GM12872 (cell line): Measurements from ENCODE around the gene SLC25A6.

Experiments
- TF ChIP-seq, protein P1 (sequence below): IDR thresholded peaks from 3 replicates; pipeline ENCODE4 v1.5.1; 2011; ENCODE audit warnings: low read depth, mild to moderate bottlenecking, low read length, moderate library complexity; ENCODE audit not compliant: insufficient read depth

Gene SLC25A6

DNA sequence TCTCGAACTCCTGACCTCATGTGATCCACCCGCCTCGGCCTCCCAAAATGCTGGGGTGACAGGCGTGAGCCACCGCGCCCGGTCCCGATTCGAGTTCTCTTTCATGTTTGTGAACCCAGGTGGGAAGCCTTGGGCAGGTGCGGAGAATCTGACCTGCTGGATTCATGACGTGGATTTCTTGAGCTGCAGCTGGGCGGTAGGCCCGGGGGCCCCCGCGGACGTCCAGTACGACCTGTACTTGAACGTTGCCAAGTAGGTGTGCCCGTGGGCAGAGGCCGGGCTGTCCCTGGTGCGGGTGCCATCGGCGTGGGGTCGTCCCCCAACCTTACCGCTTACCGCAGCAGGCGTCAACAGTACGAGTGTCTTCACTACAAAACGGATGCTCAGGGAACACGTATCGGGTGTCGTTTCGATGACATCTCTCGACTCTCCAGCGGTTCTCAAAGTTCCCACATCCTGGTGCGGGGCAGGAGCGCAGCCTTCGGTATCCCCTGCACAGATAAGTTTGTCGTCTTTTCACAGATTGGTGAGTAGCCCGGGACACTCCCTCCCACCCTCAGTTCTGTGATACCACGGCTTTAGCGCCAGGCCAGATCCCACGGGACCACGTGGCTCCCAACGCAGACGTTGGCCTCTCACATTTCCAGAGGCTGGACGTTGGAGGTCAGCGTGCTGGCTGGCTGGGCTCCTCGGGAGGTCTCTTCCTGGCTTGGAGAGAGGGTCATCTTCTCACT is 39.8 kb downstream of the SLC25A6 start:
- TF ChIP-seq, protein P1, sequence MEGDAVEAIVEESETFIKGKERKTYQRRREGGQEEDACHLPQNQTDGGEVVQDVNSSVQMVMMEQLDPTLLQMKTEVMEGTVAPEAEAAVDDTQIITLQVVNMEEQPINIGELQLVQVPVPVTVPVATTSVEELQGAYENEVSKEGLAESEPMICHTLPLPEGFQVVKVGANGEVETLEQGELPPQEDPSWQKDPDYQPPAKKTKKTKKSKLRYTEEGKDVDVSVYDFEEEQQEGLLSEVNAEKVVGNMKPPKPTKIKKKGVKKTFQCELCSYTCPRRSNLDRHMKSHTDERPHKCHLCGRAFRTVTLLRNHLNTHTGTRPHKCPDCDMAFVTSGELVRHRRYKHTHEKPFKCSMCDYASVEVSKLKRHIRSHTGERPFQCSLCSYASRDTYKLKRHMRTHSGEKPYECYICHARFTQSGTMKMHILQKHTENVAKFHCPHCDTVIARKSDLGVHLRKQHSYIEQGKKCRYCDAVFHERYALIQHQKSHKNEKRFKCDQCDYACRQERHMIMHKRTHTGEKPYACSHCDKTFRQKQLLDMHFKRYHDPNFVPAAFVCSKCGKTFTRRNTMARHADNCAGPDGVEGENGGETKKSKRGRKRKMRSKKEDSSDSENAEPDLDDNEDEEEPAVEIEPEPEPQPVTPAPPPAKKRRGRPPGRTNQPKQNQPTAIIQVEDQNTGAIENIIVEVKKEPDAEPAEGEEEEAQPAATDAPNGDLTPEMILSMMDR, result no peak

DNA sequence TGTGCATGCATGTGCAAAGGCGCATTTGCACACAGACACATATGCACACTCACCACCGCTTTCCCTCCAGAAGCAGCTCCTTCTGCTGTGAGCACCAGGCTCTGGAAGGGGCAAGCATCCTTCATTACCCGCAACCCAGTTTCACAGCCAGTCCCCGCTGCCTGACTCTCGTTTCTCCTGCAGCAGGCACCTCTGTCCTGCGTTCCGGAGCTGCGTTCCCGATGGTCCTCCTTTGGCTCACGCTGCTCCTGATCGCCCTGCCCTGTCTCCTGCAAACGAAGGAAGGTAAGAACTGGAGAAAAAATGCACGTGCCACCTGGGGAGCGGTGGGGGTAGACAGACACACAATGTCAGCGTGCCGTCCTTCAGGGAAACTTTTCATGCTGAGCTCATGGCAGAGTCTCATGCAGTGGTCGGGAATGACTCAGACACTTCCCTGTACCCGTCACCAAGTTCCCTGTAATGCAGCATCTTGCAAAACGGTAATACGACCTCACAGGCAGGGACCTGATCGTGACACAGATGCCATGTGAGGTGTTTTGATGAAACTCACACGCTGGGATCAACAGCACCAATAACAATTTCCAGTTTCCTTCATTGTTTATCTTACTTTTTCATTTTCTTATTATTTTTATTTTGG is 50.2 kb downstream of the SLC25A6 start:
- TF ChIP-seq, protein P1, result no peak

DNA sequence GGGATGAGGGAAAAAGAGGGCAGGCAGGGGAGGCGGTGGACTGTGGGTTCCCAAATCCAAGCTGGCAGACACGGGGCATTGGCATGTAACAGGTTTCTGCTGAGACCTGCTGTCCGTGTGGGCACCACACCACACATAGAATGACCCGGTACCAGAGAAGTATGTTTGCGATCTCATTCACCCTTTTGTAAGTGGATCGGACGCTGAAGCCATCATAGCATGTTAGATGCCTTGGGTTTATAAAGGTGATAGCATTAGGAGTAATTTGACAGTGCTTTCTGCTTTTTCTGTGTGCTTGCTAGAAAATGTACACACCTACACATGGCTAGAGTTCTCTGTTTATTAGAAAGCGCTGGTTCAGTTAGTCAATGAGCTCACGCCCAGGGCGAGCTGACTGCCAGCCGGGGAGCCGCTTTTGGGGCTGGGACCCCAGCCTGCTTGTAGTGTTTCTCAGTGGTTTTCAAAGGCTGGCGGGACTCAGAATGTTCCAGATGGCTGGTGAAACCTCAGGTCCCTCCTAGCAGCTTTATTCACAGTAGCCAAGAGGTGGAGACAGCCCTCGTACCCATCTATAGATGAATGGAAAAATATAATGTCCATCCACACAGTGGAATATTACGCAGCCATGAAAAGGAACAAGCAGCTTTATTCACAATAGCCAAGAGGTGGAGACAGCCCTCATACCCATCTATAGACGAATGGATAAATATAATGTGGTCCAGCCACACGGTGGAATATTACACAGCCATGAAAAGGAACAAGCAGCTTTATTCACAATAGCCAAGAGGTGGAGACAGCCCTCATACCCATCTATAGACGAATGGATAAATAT is 54.7 kb downstream of the SLC25A6 start:
- TF ChIP-seq, protein P1, result no peak

DNA sequence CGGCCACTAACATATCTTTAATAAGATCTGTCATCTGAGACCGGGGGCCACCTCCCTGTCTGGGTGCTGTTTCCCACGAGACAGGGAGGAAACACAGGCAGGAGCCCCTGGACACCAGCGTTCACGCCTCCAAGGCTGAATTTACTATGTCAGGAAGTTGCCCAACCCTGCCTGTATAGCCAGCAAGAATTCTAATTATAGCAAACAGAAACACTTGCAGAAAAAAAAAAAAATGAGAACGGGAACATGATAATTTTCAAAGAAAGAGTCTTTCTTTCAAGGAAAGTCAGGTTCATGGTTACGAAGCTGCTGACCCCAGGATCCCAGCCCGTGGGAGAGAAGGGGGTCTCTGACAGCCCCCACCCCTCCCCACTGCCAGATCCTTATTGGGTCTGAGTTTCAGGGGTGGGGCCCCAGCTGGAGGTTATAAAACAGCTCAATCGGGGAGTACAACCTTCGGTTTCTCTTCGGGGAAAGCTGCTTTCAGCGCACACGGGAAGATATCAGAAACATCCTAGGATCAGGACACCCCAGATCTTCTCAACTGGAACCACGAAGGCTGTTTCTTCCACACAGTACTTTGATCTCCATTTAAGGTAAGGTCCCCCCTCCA is 55.5 kb downstream of the SLC25A6 start, which contains the start of gene IL3RA:
IL3RA (plus strand) TSS at position 455 of the 613 bp plus-strand sequence. CDS start 4,981 bp downstream, outside the sequence.
- TF ChIP-seq, protein P1, result no peak
